ENCODE measurements around the gene OR10A7. TPM values are rescaled to one million over a fixed set of nuclear protein-coding genes. Genes with fewer than 3 reads are reported as not detected.

Gene OR10A7, protein sequence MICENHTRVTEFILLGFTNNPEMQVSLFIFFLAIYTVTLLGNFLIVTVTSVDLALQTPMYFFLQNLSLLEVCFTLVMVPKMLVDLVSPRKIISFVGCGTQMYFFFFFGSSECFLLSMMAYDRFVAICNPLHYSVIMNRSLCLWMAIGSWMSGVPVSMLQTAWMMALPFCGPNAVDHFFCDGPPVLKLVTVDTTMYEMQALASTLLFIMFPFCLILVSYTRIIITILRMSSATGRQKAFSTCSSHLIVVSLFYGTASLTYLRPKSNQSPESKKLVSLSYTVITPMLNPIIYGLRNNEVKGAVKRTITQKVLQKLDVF
- total RNA-seq = not detected

DNA sequence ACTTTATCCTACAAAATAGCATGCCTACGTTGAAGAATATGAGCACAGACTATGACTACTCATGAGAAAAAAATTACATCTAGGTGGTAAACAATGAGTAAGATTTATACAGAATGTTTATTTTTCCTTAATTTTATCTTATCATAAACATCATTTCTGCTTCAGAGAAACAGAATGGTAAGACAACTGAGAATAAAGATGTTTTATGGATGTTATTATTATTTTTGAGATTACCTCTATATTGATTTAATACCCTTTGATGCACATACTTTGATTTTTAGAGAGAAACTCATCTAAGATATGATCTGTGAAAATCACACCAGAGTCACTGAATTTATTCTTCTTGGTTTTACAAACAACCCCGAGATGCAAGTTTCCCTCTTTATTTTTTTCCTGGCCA, at the start of gene OR10A7:
Gene OR10A7 (plus strand): TSS at position 301 of the 400 bp plus-strand sequence. CDS start 0 bp downstream, at position 301.
- TF ChIP-seq, protein P1, sequence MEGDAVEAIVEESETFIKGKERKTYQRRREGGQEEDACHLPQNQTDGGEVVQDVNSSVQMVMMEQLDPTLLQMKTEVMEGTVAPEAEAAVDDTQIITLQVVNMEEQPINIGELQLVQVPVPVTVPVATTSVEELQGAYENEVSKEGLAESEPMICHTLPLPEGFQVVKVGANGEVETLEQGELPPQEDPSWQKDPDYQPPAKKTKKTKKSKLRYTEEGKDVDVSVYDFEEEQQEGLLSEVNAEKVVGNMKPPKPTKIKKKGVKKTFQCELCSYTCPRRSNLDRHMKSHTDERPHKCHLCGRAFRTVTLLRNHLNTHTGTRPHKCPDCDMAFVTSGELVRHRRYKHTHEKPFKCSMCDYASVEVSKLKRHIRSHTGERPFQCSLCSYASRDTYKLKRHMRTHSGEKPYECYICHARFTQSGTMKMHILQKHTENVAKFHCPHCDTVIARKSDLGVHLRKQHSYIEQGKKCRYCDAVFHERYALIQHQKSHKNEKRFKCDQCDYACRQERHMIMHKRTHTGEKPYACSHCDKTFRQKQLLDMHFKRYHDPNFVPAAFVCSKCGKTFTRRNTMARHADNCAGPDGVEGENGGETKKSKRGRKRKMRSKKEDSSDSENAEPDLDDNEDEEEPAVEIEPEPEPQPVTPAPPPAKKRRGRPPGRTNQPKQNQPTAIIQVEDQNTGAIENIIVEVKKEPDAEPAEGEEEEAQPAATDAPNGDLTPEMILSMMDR (IDR thresholded peaks at IDR 0.05; ENCODE audit: low read depth) = no peak

DNA sequence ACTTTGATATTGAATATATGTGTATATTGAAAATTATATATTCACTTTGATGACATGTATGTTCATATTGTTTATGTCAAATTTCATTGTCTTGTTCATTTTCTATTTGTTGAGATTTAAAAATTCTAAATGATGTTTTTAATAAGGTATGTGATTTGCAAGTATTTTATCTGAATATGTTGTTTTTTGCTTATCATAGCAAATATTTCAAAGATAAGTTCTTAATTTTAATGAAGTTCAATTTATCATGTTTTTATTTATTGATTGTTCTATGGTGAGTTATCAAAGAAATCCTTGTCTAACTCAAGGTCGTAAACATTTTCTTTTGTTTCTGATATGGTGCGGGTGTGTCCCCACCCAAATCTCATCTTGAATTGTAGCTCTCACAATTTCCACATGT, 49.4 kb upstream of the OR10A7 start:
- TF ChIP-seq, protein P1 (IDR thresholded peaks at IDR 0.05; ENCODE audit: low read depth) = no peak

DNA sequence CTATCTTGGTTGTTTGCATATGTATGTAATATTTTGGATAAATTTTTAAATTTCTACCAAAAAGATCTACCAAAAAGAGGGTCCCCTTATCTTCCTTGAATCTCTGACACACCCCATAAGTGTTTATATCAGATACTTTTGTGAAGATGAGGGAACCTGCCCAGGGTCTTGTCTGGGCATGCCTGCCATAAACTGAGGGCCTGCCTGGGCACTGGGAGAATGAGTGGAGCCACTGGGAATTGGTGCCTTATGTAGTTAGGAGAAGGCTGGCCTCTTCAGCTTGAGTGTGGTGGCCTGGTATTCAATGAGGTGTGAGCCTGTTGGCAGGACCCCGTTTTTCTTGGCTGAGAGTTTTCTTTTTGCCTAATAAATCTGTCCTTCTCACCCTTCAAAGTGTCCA, 48.1 kb upstream of the OR10A7 start:
- TF ChIP-seq, protein P1 (IDR thresholded peaks at IDR 0.05; ENCODE audit: low read depth) = no peak

DNA sequence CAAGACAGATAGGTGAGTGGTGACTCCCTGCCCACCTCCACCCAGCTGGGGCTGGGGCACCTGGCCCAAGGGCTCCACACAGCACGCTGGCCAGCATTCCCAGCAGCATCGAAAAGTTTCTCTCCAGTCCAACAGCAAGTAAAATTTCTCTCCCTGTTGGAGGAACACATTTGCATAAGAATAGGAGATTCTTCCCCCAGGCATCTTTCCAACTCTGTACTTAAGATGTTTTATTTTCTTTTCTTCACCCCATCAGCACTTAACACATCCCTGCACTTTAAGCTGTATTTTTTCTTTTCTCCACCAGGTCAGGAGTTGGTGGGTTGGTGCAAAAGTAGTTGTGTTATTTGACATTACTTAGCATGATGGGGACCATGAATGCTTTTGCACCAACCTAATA, 47.4 kb upstream of the OR10A7 start:
- TF ChIP-seq, protein P1 (IDR thresholded peaks at IDR 0.05; ENCODE audit: low read depth) = no peak

DNA sequence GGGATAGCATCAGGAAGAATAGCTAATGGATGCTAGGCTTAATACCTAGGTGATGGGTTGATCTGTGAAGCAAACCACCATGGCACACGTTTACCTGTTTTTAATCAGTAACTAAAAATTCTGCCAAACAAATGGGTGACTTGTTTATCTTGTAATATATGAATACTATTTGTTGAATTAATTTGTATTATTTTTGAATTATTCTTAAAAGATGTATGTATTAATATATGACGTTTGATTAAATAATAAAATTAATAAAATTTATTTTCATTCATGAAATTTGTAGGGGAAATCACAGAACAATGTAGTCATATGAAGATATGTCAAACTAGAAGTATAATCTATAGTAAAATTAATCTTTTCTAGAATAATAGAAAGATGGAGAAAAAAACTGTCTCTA, 32.3 kb upstream of the OR10A7 start:
- TF ChIP-seq, protein P1 (IDR thresholded peaks at IDR 0.05; ENCODE audit: low read depth) = no peak

DNA sequence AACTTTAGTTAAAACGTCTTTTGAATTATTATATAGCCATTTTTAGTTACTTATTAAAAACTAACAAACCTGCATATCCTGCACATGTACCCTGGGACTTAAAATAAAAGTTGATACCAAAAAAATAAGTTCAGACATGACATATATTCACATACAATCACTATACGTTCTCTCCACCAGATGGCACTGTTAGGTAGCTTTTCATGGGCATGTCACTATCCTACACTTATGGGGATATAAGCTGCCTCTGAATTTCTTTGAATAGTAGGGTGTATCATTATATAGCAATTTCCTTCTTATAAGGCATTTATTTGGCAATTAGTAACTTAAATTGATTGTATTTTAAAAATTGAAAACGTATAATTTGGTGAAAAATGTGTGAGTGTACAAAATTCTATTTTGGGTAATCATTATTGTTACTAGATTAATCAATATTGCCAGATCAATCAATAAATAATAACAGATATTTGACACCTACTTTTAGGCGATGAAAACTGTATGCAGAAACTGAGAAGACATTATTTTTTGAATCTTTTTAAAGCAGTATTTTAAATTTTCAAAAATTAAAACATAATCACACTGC, 31.8 kb upstream of the OR10A7 start:
- TF ChIP-seq, protein P1 (IDR thresholded peaks at IDR 0.05; ENCODE audit: low read depth) = no peak

DNA sequence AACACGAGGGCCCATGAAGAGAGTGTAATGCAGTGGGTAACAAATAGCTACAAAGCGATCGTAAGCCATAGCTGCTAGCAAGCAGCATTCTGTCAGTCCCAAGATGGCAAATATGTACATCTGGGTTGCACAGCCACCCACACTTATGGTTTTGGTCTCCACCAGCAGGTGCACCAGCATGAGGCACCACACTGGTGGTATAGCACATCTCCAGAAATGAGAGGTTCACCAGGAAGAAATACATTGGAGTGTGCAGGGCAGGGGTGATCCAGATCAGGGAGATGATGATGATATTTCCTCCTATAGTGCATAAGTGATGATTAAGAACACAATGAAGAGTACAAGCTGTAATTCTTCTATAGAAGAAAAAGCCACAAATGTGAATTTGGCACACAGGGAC, 26.4 kb upstream of the OR10A7 start:
- TF ChIP-seq, protein P1 (IDR thresholded peaks at IDR 0.05; ENCODE audit: low read depth) = no peak
